SK-N-SH (cell line): Measurements from ENCODE around the gene HMGXB3. TPM values are rescaled to one million over a fixed set of nuclear protein-coding genes. Genes with fewer than 3 reads are reported as not detected.

Experiments
- CTCF ChIA-PET: fragments of 300-600, 350-600 bp; formaldehyde crosslinking; extraction: SDS; loops from one replicate; lab custom pipeline; 2021; lab: Yijun Ruan, JAX
- POLR2A ChIA-PET: fragments of 350-600 bp; sonication (Branson Sonifier 250); formaldehyde crosslinking; extraction: SDS; loops from one replicate; lab custom pipeline; 2020; ENCODE audit warnings: antibody characterized with exemption, inconsistent platforms; lab: Yijun Ruan, JAX
- DNase-seq: peaks from one replicate; pipeline ENCODE4 v3.0.0; 2012
- H2AFZ ChIP-seq: fragments of 200-600 bp; sonication (generic); 2 replicates; pipeline ENCODE4 v1.8.1; 2016; ENCODE audit warnings: antibody characterized with exemption, mild to moderate bottlenecking, low read depth
- H3F3A ChIP-seq: fragments of 200-600 bp; sonication (generic); replicated peaks from 2 replicates; pipeline ENCODE3; 2016; ENCODE audit warnings: antibody characterized with exemption, mild to moderate bottlenecking; ENCODE audit not compliant: insufficient read depth
- H3K27ac ChIP-seq, 2 experiments: fragments of 200-500 bp in 1 of 2; fragments of 200-600 bp in 1 of 2; sonication (Bioruptor generic) in 1 of 2; sonication (generic), shearing (Covaris generic) in 1 of 2; 2 replicates each; pipeline versions ENCODE4 v1.5.1 to v1.6.1; 2014 to 2016; ENCODE audit warnings: low read depth in 2 of 2, inconsistent platforms in 1 of 2, low read length in 1 of 2, mild to moderate bottlenecking in 1 of 2, mixed read lengths in 1 of 2
- H3K27me3 ChIP-seq: fragments of 200-600 bp; sonication (generic), shearing (Covaris generic); 2 replicates; pipeline ENCODE4 v1.6.1; 2016; ENCODE audit warnings: mixed run types; ENCODE audit not compliant: insufficient read depth
- H3K36me3 ChIP-seq, 2 experiments: fragments of 200-500 bp in 1 of 2; fragments of 200-600 bp in 1 of 2; sonication (Bioruptor generic) in 1 of 2; sonication (generic) in 1 of 2; replicated peaks in 1 of 2; 2 replicates each; pipeline versions ENCODE3 to v1.5.1; 2014 to 2016; ENCODE audit warnings: low read length in 1 of 2, mild to moderate bottlenecking in 1 of 2; ENCODE audit not compliant: insufficient read depth in 2 of 2, control insufficient read depth in 1 of 2
- H3K4me1 ChIP-seq, 2 experiments: fragments of 200-500 bp in 1 of 2; fragments of 200-600 bp in 1 of 2; sonication (Bioruptor generic) in 1 of 2; sonication (generic), shearing (Covaris generic) in 1 of 2; 2 replicates each; pipeline versions ENCODE4 v1.5.1 to v1.6.1; 2014 to 2016; ENCODE audit warnings: low read depth in 1 of 2, low read length in 1 of 2, mixed run types in 1 of 2; ENCODE audit not compliant: insufficient read depth in 2 of 2, control insufficient read depth in 1 of 2
- H3K4me2 ChIP-seq: fragments of 200-600 bp; sonication (generic), shearing (Covaris generic); 2 replicates; pipeline ENCODE4 v1.6.1; 2017; ENCODE audit warnings: mixed run types
- H3K4me3 ChIP-seq, 2 experiments: fragments of 200-500 bp in 1 of 2; fragments of 200-600 bp in 1 of 2; sonication (Bioruptor generic) in 1 of 2; sonication (generic), shearing (Covaris generic) in 1 of 2; 2 replicates each; pipeline versions ENCODE4 v1.5.1 to v1.8.1; 2014 to 2016; ENCODE audit warnings: low read depth in 2 of 2, inconsistent platforms in 1 of 2, low read length in 1 of 2, mild to moderate bottlenecking in 1 of 2, mixed read lengths in 1 of 2, moderate library complexity in 1 of 2
- H3K79me2 ChIP-seq: fragments of 200-600 bp; sonication (generic); 2 replicates; pipeline ENCODE4 v1.8.1; 2017; ENCODE audit warnings: mild to moderate bottlenecking; ENCODE audit not compliant: insufficient read depth
- H3K9ac ChIP-seq: fragments of 200-600 bp; sonication (generic); 2 replicates; pipeline ENCODE4 v1.6.1; 2017; ENCODE audit warnings: mixed run types
- H3K9me2 ChIP-seq: fragments of 200-600 bp; sonication (generic); 2 replicates; pipeline ENCODE4 v1.6.1; 2017; ENCODE audit warnings: mixed run types
- H3K9me3 ChIP-seq: fragments of 200-600 bp; sonication (generic); 2 replicates; pipeline ENCODE4 v1.6.1; 2017; ENCODE audit warnings: mixed run types, mild to moderate bottlenecking, moderate library complexity
- H4K20me1 ChIP-seq: fragments of 200-600 bp; sonication (generic); 2 replicates; pipeline ENCODE4 v1.6.1; 2017; ENCODE audit warnings: mild to moderate bottlenecking, mixed run types; ENCODE audit not compliant: insufficient read depth
- CHD2 ChIP-seq: fragments of 150-350 bp; IDR thresholded peaks from 2 replicates; pipeline ENCODE4 v1.6.1; 2018; ENCODE audit warnings: low read length; ENCODE audit not compliant: partially characterized antibody
- ELF1 ChIP-seq: IDR thresholded peaks from 2 replicates; pipeline ENCODE4 v1.4.0; 2012
- FOXJ3 ChIP-seq: sonication (generic); formaldehyde crosslinking; IDR thresholded peaks from 2 replicates; pipeline ENCODE4 v1.5.1; 2020; ENCODE audit warnings: mild to moderate bottlenecking, missing genetic modification reagents
- FOXM1 ChIP-seq: IDR thresholded peaks from 2 replicates; pipeline ENCODE4 v1.4.0; 2012; ENCODE audit warnings: low read depth, mild to moderate bottlenecking
- GABPA ChIP-seq: IDR thresholded peaks from 2 replicates; pipeline ENCODE4 v1.4.0; 2012; ENCODE audit warnings: low read depth, mild to moderate bottlenecking
- JUND ChIP-seq: IDR thresholded peaks from 2 replicates; pipeline ENCODE4 v1.4.0; 2012
- MXI1 ChIP-seq: IDR thresholded peaks from 2 replicates; pipeline ENCODE4 v1.6.1; 2012; ENCODE audit warnings: mild to moderate bottlenecking, low read depth, low read length, improper control_type of control experiment
- POLR2AphosphoS5 ChIP-seq: IDR thresholded peaks from 2 replicates; pipeline ENCODE4 v1.6.1; 2012; ENCODE audit warnings: low read depth, low read length
- RAD21 ChIP-seq: IDR thresholded peaks from 2 replicates; pipeline ENCODE4 v1.6.1; 2012; ENCODE audit warnings: mild to moderate bottlenecking, low read length
- RCOR1 ChIP-seq: fragments of 150-350 bp; IDR thresholded peaks from 2 replicates; pipeline ENCODE4 v1.6.1; 2017; ENCODE audit warnings: antibody characterized with exemption, low read length
- RFX5 ChIP-seq: IDR thresholded peaks from 2 replicates; pipeline ENCODE4 v1.6.1; 2012; ENCODE audit warnings: mild to moderate bottlenecking, improper control_type of control experiment, low read length
- SIN3A ChIP-seq: IDR thresholded peaks from 2 replicates; pipeline ENCODE4 v1.6.1; 2012; ENCODE audit warnings: low read depth, mild to moderate bottlenecking, low read length, moderate library complexity, borderline replicate concordance
- SMC3 ChIP-seq: IDR thresholded peaks from 2 replicates; pipeline ENCODE4 v1.6.1; 2012; ENCODE audit warnings: low read depth, low read length, improper control_type of control experiment
- TCF12 ChIP-seq: IDR thresholded peaks from 2 replicates; pipeline ENCODE4 v1.4.0; 2012
- TEAD4 ChIP-seq: IDR thresholded peaks from 2 replicates; pipeline ENCODE4 v1.4.0; 2012; ENCODE audit warnings: mild to moderate bottlenecking, borderline replicate concordance; ENCODE audit not compliant: insufficient read depth
- YY1 ChIP-seq: IDR thresholded peaks from 2 replicates; pipeline ENCODE4 v1.4.0; 2012; ENCODE audit warnings: low read depth, mild to moderate bottlenecking
- WGBS: methylation state at CpG from one replicate; pipeline ENCODE4 v1.1.6; 2017; ENCODE audit warnings: low lambda C conversion rate; 5-methylcytosine and 5-hydroxymethylcytosine counted together
- polyA plus RNA-seq, 3 experiments: library from polyadenylated mRNA; depleted of rRNA; stranded (reverse); fragments of >200 nt; gene quantifications; 2 replicates each; pipeline ENCODE4 v1.2.3, GENCODE V29; 2012
- TF ChIP-seq, protein P1 (sequence below): fragments of 200-600 bp; sonication (generic); IDR thresholded peaks from 2 replicates; pipeline ENCODE4 v1.6.1; 2017; ENCODE audit warnings: antibody characterized with exemption, mild to moderate bottlenecking, moderate library complexity
- TF ChIP-seq, protein P2 (sequence below): IDR thresholded peaks from 2 replicates; pipeline ENCODE4; 2012
- TF ChIP-seq, protein P3 (sequence below): fragments of 150-350 bp; IDR thresholded peaks from 2 replicates; pipeline ENCODE4 v1.6.1; 2017; ENCODE audit warnings: antibody characterized with exemption, low read length, low read depth, borderline replicate concordance
- TF ChIP-seq, protein P4 (sequence below): fragments of 150-350 bp; IDR thresholded peaks from 2 replicates; pipeline ENCODE4 v1.6.1; 2016; ENCODE audit warnings: mild to moderate bottlenecking, low read depth, low read length

HMGXB3 gene
- polyA plus RNA-seq, 1 of the 3 experiments (the other 2 are of a cell fraction): 28.8 TPM

DNA sequence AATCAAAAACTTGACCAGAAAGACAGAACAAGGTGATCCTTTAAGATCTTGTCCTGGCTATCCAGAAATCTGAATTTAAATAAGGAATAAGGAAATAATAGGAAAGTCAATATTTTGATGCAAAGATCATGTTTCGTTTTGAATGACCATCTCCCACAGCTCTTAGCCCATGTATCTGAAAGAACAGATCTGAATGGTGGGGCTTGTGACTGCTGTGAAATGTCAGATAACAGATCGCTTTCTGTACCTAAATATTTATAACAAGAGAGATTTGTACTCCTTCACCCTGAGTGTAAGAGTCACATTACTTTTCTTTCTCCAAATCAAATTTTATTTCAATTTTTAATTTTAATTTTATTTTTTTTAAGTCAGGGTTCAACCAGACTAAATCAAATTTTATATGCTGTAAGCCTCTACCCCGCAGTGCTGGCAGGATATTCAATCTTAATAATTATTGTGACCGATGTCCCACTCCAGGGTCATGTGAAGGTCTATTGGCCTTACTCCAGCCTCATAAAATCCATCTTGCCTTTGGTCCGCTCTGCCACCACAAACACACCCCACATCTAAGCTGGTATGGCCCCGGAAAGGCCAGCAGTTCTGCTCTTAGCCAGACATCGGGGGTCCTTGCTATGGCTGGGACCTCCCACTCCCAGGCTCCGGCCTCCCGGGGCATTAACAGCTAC is 47.0 kb upstream of the HMGXB3 start:
- 90% methylated on average over 7 of the region's 9 CpGs for WGBS
- no peaks in the 10 kb centered on the region for H3K36me3 ChIP-seq
- H3K4me3 ChIP-seq: no peak overlapping the region
- no peak overlapping the region for H2AFZ ChIP-seq
- ChIA-PET CTCF (interaction anchor here (1.0 to 2.7 kb wide), 4 partner anchors 8 to 119 kb away, joined by 3 to 8 read pairs (median 5); no protein-coding TSS in a partner anchor), POLR2A (no interaction called here)
- no peaks in the 10 kb centered on the region for H3K27me3 ChIP-seq
- no peaks in the 10 kb centered on the region; a peak in 1 of 4 replicates for H3K4me1 ChIP-seq
- H3K79me2 ChIP-seq: no peaks in the 10 kb centered on the region
- no peak overlapping the region for H3K9ac ChIP-seq
- no peaks in the 10 kb centered on the region for H4K20me1 ChIP-seq
- no peak overlapping the region for H3K4me2 ChIP-seq
- no peaks in the 10 kb centered on the region for H3K9me2 ChIP-seq
- TF ChIP-seq, protein P1, sequence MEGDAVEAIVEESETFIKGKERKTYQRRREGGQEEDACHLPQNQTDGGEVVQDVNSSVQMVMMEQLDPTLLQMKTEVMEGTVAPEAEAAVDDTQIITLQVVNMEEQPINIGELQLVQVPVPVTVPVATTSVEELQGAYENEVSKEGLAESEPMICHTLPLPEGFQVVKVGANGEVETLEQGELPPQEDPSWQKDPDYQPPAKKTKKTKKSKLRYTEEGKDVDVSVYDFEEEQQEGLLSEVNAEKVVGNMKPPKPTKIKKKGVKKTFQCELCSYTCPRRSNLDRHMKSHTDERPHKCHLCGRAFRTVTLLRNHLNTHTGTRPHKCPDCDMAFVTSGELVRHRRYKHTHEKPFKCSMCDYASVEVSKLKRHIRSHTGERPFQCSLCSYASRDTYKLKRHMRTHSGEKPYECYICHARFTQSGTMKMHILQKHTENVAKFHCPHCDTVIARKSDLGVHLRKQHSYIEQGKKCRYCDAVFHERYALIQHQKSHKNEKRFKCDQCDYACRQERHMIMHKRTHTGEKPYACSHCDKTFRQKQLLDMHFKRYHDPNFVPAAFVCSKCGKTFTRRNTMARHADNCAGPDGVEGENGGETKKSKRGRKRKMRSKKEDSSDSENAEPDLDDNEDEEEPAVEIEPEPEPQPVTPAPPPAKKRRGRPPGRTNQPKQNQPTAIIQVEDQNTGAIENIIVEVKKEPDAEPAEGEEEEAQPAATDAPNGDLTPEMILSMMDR: no peak
- no peak for TF ChIP-seq SIN3A
- no peak for TF ChIP-seq MXI1
- TF ChIP-seq FOXJ3: no peak
- TF ChIP-seq JUND: no peak
- TF ChIP-seq, protein P2, sequence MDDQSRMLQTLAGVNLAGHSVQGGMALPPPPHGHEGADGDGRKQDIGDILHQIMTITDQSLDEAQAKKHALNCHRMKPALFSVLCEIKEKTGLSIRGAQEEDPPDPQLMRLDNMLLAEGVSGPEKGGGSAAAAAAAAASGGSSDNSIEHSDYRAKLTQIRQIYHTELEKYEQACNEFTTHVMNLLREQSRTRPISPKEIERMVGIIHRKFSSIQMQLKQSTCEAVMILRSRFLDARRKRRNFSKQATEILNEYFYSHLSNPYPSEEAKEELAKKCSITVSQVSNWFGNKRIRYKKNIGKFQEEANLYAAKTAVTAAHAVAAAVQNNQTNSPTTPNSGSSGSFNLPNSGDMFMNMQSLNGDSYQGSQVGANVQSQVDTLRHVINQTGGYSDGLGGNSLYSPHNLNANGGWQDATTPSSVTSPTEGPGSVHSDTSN: no peak
- TF ChIP-seq SMC3: no peak
- no peak for TF ChIP-seq GABPA
- TF ChIP-seq TCF12: no peak
- TF ChIP-seq YY1: no peak
- TF ChIP-seq, protein P3, sequence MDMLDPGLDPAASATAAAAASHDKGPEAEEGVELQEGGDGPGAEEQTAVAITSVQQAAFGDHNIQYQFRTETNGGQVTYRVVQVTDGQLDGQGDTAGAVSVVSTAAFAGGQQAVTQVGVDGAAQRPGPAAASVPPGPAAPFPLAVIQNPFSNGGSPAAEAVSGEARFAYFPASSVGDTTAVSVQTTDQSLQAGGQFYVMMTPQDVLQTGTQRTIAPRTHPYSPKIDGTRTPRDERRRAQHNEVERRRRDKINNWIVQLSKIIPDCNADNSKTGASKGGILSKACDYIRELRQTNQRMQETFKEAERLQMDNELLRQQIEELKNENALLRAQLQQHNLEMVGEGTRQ: no peak
- no peak for TF ChIP-seq RCOR1
- no peak for TF ChIP-seq TEAD4
- TF ChIP-seq RAD21: no peak
- no peak for TF ChIP-seq POLR2AphosphoS5
- no peak for TF ChIP-seq ELF1
- no peak for TF ChIP-seq CHD2
- TF ChIP-seq FOXM1: no peak
- no peak for TF ChIP-seq RFX5
- TF ChIP-seq, protein P4, sequence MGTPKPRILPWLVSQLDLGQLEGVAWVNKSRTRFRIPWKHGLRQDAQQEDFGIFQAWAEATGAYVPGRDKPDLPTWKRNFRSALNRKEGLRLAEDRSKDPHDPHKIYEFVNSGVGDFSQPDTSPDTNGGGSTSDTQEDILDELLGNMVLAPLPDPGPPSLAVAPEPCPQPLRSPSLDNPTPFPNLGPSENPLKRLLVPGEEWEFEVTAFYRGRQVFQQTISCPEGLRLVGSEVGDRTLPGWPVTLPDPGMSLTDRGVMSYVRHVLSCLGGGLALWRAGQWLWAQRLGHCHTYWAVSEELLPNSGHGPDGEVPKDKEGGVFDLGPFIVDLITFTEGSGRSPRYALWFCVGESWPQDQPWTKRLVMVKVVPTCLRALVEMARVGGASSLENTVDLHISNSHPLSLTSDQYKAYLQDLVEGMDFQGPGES: no peak
- no peak overlapping the region for H3K27ac ChIP-seq
- no peaks in the 10 kb centered on the region for H3K9me3 ChIP-seq
- no peak for DNase-seq
- H3F3A ChIP-seq: peaks cover 3% of the 10 kb centered on the region
